ENCODE results near the gene ACBD6. TPM values are rescaled to one million over a fixed set of nuclear protein-coding genes. Genes with fewer than 3 reads are reported as not detected.

The ACBD6 gene
- total RNA-seq, 1 experiment from 2014 or later, result 73.6 TPM

- Mint-ChIP-seq H3K4me1 (ENCODE audit: low read depth, unreplicated experiment) (peaks cover 7% of the 10 kb centered on the region), H3K27ac (ENCODE audit: unreplicated experiment) (no peak overlapping the region), H3K27me3 (ENCODE audit: unreplicated experiment) (peaks cover 13% of the 10 kb centered on the region), H3K9me3 (ENCODE audit: low read depth, unreplicated experiment) (no peaks in the 10 kb centered on the region), H3K4me3 (ENCODE audit: low read depth, unreplicated experiment) (no peak overlapping the region), H3K36me3 (ENCODE audit: insufficient read depth, unreplicated experiment) (no peaks in the 10 kb centered on the region)
- intact Hi-C loops (cut with micrococcal nuclease; ENCODE audit: unreplicated experiment), result loop anchor here (1.0 kb wide), 2 partner anchors 165 to 231 kb away; no protein-coding TSS in a partner anchor
- no peak for DNase-seq
- no TSS peak for BruUV-seq (replicated peaks)
- CTCF ChIA-PET, result interaction anchor here (1.4 to 1.7 kb wide), 2 partner anchors 64 to 164 kb away, joined by 3 to 6 read pairs; no protein-coding TSS in a partner anchor
- no peak for TF ChIP-seq CTCF (IDR thresholded peaks at IDR 0.05; ENCODE audit: unreplicated experiment)
Observed at GRCh38 chr1:180251526-180252305, 250.7 kb downstream of the ACBD6 start.

GRCh38 chr1:180250883-180251509 is 251.4 kb downstream of the ACBD6 start:
- no peak overlapping the region for H3K4me3 Mint-ChIP-seq (ENCODE audit: low read depth, unreplicated experiment)
- intact Hi-C loops (cut with micrococcal nuclease; ENCODE audit: unreplicated experiment), result no loop called here
- TF ChIP-seq CTCF (IDR thresholded peaks at IDR 0.05; ENCODE audit: unreplicated experiment), result no peak
- peaks cover 6% of the 10 kb centered on the region for H3K27me3 Mint-ChIP-seq (ENCODE audit: unreplicated experiment)
- CTCF ChIA-PET, result interaction anchor here (1.7 kb wide), 1 partner anchor 165 kb away, joined by 6 read pairs; no protein-coding TSS in a partner anchor
- H3K36me3 Mint-ChIP-seq (ENCODE audit: insufficient read depth, unreplicated experiment), result no peaks in the 10 kb centered on the region
- H3K27ac Mint-ChIP-seq (ENCODE audit: unreplicated experiment), result no peak overlapping the region
- peaks cover 8% of the 10 kb centered on the region for H3K4me1 Mint-ChIP-seq (ENCODE audit: low read depth, unreplicated experiment)
- no peaks in the 10 kb centered on the region for H3K9me3 Mint-ChIP-seq (ENCODE audit: low read depth, unreplicated experiment)
- BruUV-seq (replicated peaks), result no TSS peak
- DNase-seq, result no peak

- Mint-ChIP-seq H3K36me3 (ENCODE audit: insufficient read depth, unreplicated experiment) (no peaks in the 10 kb centered on the region), H3K4me3 (ENCODE audit: low read depth, unreplicated experiment) (no peak overlapping the region), H3K4me1 (ENCODE audit: low read depth, unreplicated experiment) (peaks cover 8% of the 10 kb centered on the region), H3K27me3 (ENCODE audit: unreplicated experiment) (peaks cover under 1% of the 10 kb centered on the region), H3K27ac (ENCODE audit: unreplicated experiment) (no peak overlapping the region), H3K9me3 (ENCODE audit: low read depth, unreplicated experiment) (no peaks in the 10 kb centered on the region)
- TF ChIP-seq CTCF (IDR thresholded peaks at IDR 0.05; ENCODE audit: unreplicated experiment), result no peak
- CTCF ChIA-PET, result no interaction called here
- intact Hi-C loops (cut with micrococcal nuclease; ENCODE audit: unreplicated experiment), result no loop called here
- DNase-seq, result no peak
- no TSS peak for BruUV-seq (replicated peaks)
Observed at GRCh38 chr1:180250499-180250770, 251.9 kb downstream of the ACBD6 start.

GRCh38 chr1:180249725-180250498 is 252.5 kb downstream of the ACBD6 start:
- Mint-ChIP-seq H3K27me3 (ENCODE audit: unreplicated experiment) (no peaks in the 10 kb centered on the region), H3K9me3 (ENCODE audit: low read depth, unreplicated experiment) (no peaks in the 10 kb centered on the region), H3K4me1 (ENCODE audit: low read depth, unreplicated experiment) (peaks cover 8% of the 10 kb centered on the region), H3K27ac (ENCODE audit: unreplicated experiment) (no peak overlapping the region), H3K4me3 (ENCODE audit: low read depth, unreplicated experiment) (no peak overlapping the region), H3K36me3 (ENCODE audit: insufficient read depth, unreplicated experiment) (no peaks in the 10 kb centered on the region)
- CTCF ChIA-PET, result interaction anchor here (0.9 kb wide), 1 partner anchor 166 kb away, joined by 3 read pairs; no protein-coding TSS in a partner anchor
- intact Hi-C loops (cut with micrococcal nuclease; ENCODE audit: unreplicated experiment), result no loop called here
- no peak for DNase-seq
- TF ChIP-seq CTCF (IDR thresholded peaks at IDR 0.05; ENCODE audit: unreplicated experiment), result no peak
- BruUV-seq (replicated peaks), result no TSS peak
